Panc1 (cell line): Measurements from ENCODE around the gene THUMPD3. TPM values are rescaled to one million over a fixed set of nuclear protein-coding genes. Genes with fewer than 3 reads are reported as not detected.

Experiments used
- ATAC-seq: fragments of 200-7000 bp; cut with Tn5 transposase; 2 replicates; pipeline ENCODE4 v1.9.1; 2020; ENCODE audit warnings: mild to moderate bottlenecking, moderate library complexity
- BruUV-seq: library from RNA; stranded (reverse); fragments of 400-500 nt; replicated peaks from 2 replicates; lab custom pipeline; 2021; lab: Mats Ljungman, UMichigan
- CTCF ChIA-PET: fragments of 300-600 bp; sonication (Branson Sonifier 250); formaldehyde crosslinking; loops from one replicate; lab custom pipeline; 2022; ENCODE audit warnings: antibody characterized with exemption; lab: Charles Lee
- POLR2A ChIA-PET: fragments of 300-600 bp; sonication (Branson Sonifier 250); formaldehyde crosslinking; loops from one replicate; lab custom pipeline; 2022; ENCODE audit warnings: antibody characterized with exemption; lab: Charles Lee
- DNase-seq: peaks from one replicate; pipeline ENCODE4 v3.0.0-alpha.2; 2010; ENCODE audit warnings: low read depth, low spot score
- H3K27ac ChIP-seq: 2 replicates; pipeline ENCODE4 v1.5.1; 2011; ENCODE audit warnings: mild to moderate bottlenecking, low read length, inconsistent platforms
- H3K27me3 ChIP-seq: fragments of 200-500 bp; sonication (Bioruptor generic); 2 replicates; pipeline ENCODE4 v1.6.0; 2014; ENCODE audit warnings: low read length, inconsistent platforms; ENCODE audit not compliant: control insufficient read depth, insufficient read depth
- H3K36me3 ChIP-seq: fragments of 200-500 bp; sonication (Bioruptor generic); 2 replicates; pipeline ENCODE4 v1.5.1; 2014; ENCODE audit warnings: inconsistent platforms, mild to moderate bottlenecking, low read length, moderate library complexity; ENCODE audit not compliant: control insufficient read depth, insufficient read depth
- H3K4me1 ChIP-seq: 2 replicates; pipeline ENCODE4 v1.5.1; 2011; ENCODE audit warnings: inconsistent platforms, mild to moderate bottlenecking, low read length, moderate library complexity; ENCODE audit not compliant: control insufficient read depth, insufficient read depth
- H3K4me3 ChIP-seq, 2 experiments: 2 replicates each; pipeline ENCODE4 v1.5.1; 2011 to 2012; ENCODE audit warnings: low read depth in 2 of 2, low read length in 2 of 2, mild to moderate bottlenecking in 2 of 2, inconsistent platforms in 1 of 2, moderate library complexity in 1 of 2
- H3K9me3 ChIP-seq: fragments of 200-500 bp; sonication (Bioruptor generic); 2 replicates; pipeline ENCODE4 v1.5.1; 2014; ENCODE audit warnings: low read depth, mild to moderate bottlenecking, inconsistent platforms, low read length, moderate library complexity; ENCODE audit not compliant: control insufficient read depth, insufficient read depth
- CTCF ChIP-seq: fragments of 450-650 bp; IDR thresholded peaks from 2 replicates; pipeline ENCODE4 v1.5.1; 2017; ENCODE audit warnings: mild to moderate bottlenecking
- POLR2AphosphoS5 ChIP-seq: IDR thresholded peaks from 2 replicates; pipeline ENCODE4 v1.6.1; 2012; ENCODE audit warnings: mild to moderate bottlenecking, low read depth, low read length, moderate library complexity
- REST ChIP-seq, 2 experiments: IDR thresholded peaks; 2 replicates each; pipeline ENCODE4 v1.6.1; 2011 to 2012; ENCODE audit warnings: low read depth in 2 of 2, control low read depth in 1 of 2, low read length in 1 of 2, mild to moderate bottlenecking in 1 of 2, moderate library complexity in 1 of 2; ENCODE audit not compliant: insufficient read depth in 1 of 2
- SIN3A ChIP-seq: IDR thresholded peaks from 2 replicates; pipeline ENCODE4 v1.6.1; 2012; ENCODE audit warnings: low read depth, mild to moderate bottlenecking, low read length, moderate library complexity, borderline replicate concordance; ENCODE audit not compliant: insufficient read depth
- TCF7L2 ChIP-seq: IDR thresholded peaks from 2 replicates; pipeline ENCODE4 v1.6.1; 2011; ENCODE audit warnings: mild to moderate bottlenecking, low read depth, low read length, inconsistent platforms
- in situ Hi-C: cut with HindIII; loops from 2 replicates; pipeline ENCODE4 v1.10.0; 2016; ENCODE audit warnings: low sequenced_read_pairs, low pct_unique_long_range_greater_than_20kb
- intact Hi-C: fragments of 100-400 bp; cut with micrococcal nuclease; formaldehyde crosslinking; loops from one replicate; pipeline ENCODE4 v1.10.0; 2022; ENCODE audit not compliant: unreplicated experiment
- total RNA-seq: library from RNA; stranded (reverse); gene quantifications from one replicate; pipeline ENCODE4 v1.2.1, GENCODE V29; 2021; ENCODE audit not compliant: unreplicated experiment

THUMPD3 gene
- total RNA-seq, 1 experiment from 2014 or later: 43.5 TPM

DNA sequence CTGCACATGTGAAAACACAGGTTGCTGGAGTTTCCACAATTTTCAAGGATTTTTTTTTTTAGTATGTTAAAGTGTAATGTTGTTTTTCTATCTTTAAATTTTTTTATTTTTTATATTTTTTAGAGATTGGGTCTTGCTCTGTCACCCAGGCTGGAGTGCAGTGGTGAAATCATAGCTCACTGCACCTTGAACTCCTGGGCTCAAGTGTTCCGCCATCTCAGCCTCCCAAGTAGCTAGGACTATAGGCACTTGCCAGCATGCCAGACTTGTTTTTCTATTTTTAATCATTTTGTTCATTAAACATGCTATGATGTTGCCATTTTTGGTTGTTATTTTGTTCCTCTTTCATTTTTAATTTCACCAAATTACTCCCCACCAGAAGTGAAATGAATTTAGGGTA is 16.7 kb upstream of the THUMPD3 start:
- ATAC-seq: no peak
- H3K27ac ChIP-seq: no peak overlapping the region
- BruUV-seq: no TSS peak
- CTCF ChIA-PET: interaction anchor here (0.7 kb wide), 1 partner anchor 332 kb away, joined by 9 read pairs; no protein-coding TSS in a partner anchor
- POLR2A ChIA-PET: interaction anchor here (0.7 kb wide), 1 partner anchor 16 kb away, joined by 3 read pairs; no protein-coding TSS in a partner anchor
- in situ Hi-C loops: no loop called here
- intact Hi-C loops: no loop called here
- no peaks in the 10 kb centered on the region for H3K36me3 ChIP-seq
- no peaks in the 10 kb centered on the region for H3K27me3 ChIP-seq
- no peak for DNase-seq
- H3K9me3 ChIP-seq: no peaks in the 10 kb centered on the region
- no peak for TF ChIP-seq SIN3A
- no peak for TF ChIP-seq REST (IDR thresholded peaks at IDR 0.05; ENCODE audit: insufficient read depth in 1 of 2, low read depth in 2 of 2, low read length in 1 of 2)
- no peak for TF ChIP-seq POLR2AphosphoS5
- TF ChIP-seq CTCF: no peak
- no peak for TF ChIP-seq TCF7L2
- H3K4me1 ChIP-seq: no peaks in the 10 kb centered on the region; the same call in 1 of the 2 replicates
- H3K4me3 ChIP-seq: no peak overlapping the region

- ChIA-PET POLR2A (no interaction called here), CTCF (no interaction called here)
- in situ Hi-C loops: no loop called here
- Histone ChIP-seq H3K4me1 (no peaks in the 10 kb centered on the region; the same call in 1 of the 2 replicates), H3K27ac (no peak overlapping the region), H3K4me3 (no peak overlapping the region), H3K36me3 (no peaks in the 10 kb centered on the region), H3K9me3 (no peaks in the 10 kb centered on the region), H3K27me3 (no peaks in the 10 kb centered on the region)
- intact Hi-C loops: no loop called here
- DNase-seq: no peak
- TF ChIP-seq SIN3A (no peak), POLR2AphosphoS5 (no peak), TCF7L2 (no peak), REST (IDR thresholded peaks at IDR 0.05; ENCODE audit: insufficient read depth in 1 of 2, low read depth in 2 of 2, low read length in 1 of 2) (no peak), CTCF (no peak)
- no peak for ATAC-seq
- no TSS peak for BruUV-seq
Measured at GRCh38 chr3:9347081-9347480, 15.8 kb upstream of the THUMPD3 start.
